ENCODE measurements around the gene FGFR3.
"Not testable (repeated sequence)": the region's sequence is repeated elsewhere in the genome, so short reads cannot be mapped to it uniquely, and the experiment has no call there.

The FGFR3 gene

GRCh38 chr4:1841201-1841886, 48.3 kb downstream of the FGFR3 start:
- no peak for DNase-seq (ENCODE audit: low read depth in 1 of 2, low spot score in 1 of 2)

GRCh38 chr4:1841887-1842210, 48.8 kb downstream of the FGFR3 start:
- DNase-seq (ENCODE audit: low read depth in 1 of 2, low spot score in 1 of 2): no peak

- DNase-seq (ENCODE audit: low read depth in 1 of 2, low spot score in 1 of 2): no peak
Measured at GRCh38 chr4:1842339-1842895, 49.3 kb downstream of the FGFR3 start.

- DNase-seq (ENCODE audit: low read depth in 1 of 2, low spot score in 1 of 2): no peak
Measured at GRCh38 chr4:1842993-1843448, 49.9 kb downstream of the FGFR3 start.

GRCh38 chr4:1843852-1844251, 50.8 kb downstream of the FGFR3 start:
- no peak for DNase-seq (ENCODE audit: low read depth in 1 of 2, low spot score in 1 of 2)

GRCh38 chr4:1844618-1845017, 51.5 kb downstream of the FGFR3 start:
- not testable (repeated sequence) for DNase-seq (ENCODE audit: low read depth in 1 of 2, low spot score in 1 of 2)

GRCh38 chr4:1846580-1846979, 53.5 kb downstream of the FGFR3 start:
- DNase-seq (ENCODE audit: low read depth in 1 of 2, low spot score in 1 of 2): no peak

GRCh38 chr4:1850276-1850675, 57.2 kb downstream of the FGFR3 start:
- no peak for DNase-seq (ENCODE audit: low read depth in 1 of 2, low spot score in 1 of 2)

- no peak for DNase-seq (ENCODE audit: low read depth in 1 of 2, low spot score in 1 of 2)
Measured at GRCh38 chr4:1851160-1851559, 58.1 kb downstream of the FGFR3 start.

GRCh38 chr4:1851575-1852410, 58.7 kb downstream of the FGFR3 start:
- DNase-seq (ENCODE audit: low read depth in 1 of 2, low spot score in 1 of 2): no peak

GRCh38 chr4:1852904-1853623, 60.0 kb downstream of the FGFR3 start:
- no peak for DNase-seq (ENCODE audit: low read depth in 1 of 2, low spot score in 1 of 2)

- no peak for DNase-seq (ENCODE audit: low read depth in 1 of 2, low spot score in 1 of 2)
Measured at GRCh38 chr4:1854752-1855151, 61.7 kb downstream of the FGFR3 start.

- no peak for DNase-seq (ENCODE audit: low read depth in 1 of 2, low spot score in 1 of 2)
Measured at GRCh38 chr4:1855333-1856070, 62.4 kb downstream of the FGFR3 start.

GRCh38 chr4:1856071-1856942, 63.2 kb downstream of the FGFR3 start, which contains the start of gene LETM1:
Gene LETM1 (minus strand): TSS chr4:1856156. CDS start chr4:1855950, 206 bp downstream.
- peak; percentile 82 to 90 for DNase-seq (ENCODE audit: low read depth in 1 of 2, low spot score in 1 of 2)

- DNase-seq (ENCODE audit: low read depth in 1 of 2, low spot score in 1 of 2): no peak
Measured at GRCh38 chr4:1856943-1857699, 64.0 kb downstream of the FGFR3 start.

- DNase-seq (ENCODE audit: low read depth in 1 of 2, low spot score in 1 of 2): no peak
Measured at GRCh38 chr4:1857931-1858330, 64.8 kb downstream of the FGFR3 start.
